GM19328 (cell line): ENCODE measurements around the gene DNAH12.
"Not testable (repeated sequence)": the region's sequence is repeated elsewhere in the genome, so short reads cannot be mapped to it uniquely, and the experiment has no call there.

Experiments used
- ATAC-seq: cut with Tn5 transposase; IDR thresholded peaks from one replicate; pipeline ENCODE4 v1.9.1; 2021; ENCODE audit warnings: mild to moderate bottlenecking, moderate library complexity; ENCODE audit not compliant: unreplicated experiment

DNAH12 gene

GRCh38 chr3:57545636-57546268, 1.6 kb upstream of the DNAH12 start:
- ATAC-seq: no peak

- ATAC-seq: no peak
Observed at GRCh38 chr3:57538465-57538864, 5.7 kb downstream of the DNAH12 start.

DNA sequence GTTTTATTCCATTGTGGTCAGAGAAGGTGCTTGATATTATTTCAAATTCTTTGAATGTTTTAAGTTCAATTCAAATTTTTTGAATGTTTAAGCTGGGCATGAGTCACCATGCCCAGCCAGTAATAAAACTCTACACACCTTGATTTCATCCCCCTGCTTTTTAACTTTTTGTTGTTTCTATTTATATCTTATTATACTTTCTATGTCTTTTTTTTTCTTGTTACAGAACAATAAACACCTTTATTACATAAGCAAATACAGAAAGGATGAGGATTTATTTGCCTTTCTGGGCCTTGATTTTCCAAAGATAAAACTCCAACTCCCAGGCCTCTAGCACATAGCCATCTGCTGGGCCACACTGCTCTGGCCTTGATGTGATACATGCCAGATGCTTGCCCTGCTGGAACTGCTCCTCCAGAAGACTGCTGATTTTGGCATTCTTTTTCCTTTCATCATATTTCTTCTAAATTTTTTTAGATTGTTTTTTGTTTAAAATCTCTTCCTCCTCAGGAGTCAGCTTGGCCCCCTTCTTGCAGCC, 14.0 kb downstream of the DNAH12 start:
- no peak for ATAC-seq

- no peak for ATAC-seq
Observed at GRCh38 chr3:57518276-57518915, 25.7 kb downstream of the DNAH12 start.

DNA sequence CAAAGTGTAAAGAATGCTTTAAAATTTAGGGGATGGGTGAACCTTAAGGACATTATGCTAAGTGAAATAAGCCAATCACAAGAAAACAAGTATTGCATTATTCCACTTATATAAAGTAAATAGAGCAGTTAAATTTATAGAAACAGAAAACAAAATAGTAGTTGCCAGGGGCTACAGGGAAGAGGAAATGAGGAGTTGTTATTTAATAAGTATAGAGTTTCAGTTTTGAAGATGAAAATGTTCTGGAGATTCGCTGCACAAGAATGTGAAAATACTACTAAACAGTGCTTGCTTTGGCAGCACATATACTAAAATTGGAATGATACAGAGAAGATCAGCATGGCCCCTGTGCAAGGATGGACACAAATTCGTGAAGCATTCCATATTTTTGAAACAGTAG, 32.0 kb downstream of the DNAH12 start:
- no peak for ATAC-seq

GRCh38 chr3:57505901-57506300, 38.2 kb downstream of the DNAH12 start:
- ATAC-seq: no peak

DNA sequence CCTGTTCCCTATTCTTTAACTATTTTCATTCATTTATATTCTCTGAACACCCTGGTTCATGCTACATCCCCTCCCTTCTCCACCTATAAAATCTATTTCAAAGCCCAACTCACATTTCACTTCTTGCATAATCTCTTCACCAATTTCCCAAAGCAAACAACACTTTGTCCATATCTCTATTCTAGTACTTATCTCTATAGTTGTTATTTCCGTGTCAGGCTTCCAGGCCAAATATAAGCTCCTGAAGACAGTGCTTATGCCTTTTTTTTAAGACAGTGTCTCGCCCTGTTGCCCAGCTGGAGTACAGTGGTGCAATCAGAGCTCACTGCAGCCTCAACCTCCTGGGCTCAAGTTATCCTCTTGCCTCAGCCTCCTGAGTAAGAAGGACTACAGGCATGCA, 43.6 kb downstream of the DNAH12 start:
- ATAC-seq: no peak

- ATAC-seq: no peak
Observed at GRCh38 chr3:57497904-57498303, 46.2 kb downstream of the DNAH12 start.

DNA sequence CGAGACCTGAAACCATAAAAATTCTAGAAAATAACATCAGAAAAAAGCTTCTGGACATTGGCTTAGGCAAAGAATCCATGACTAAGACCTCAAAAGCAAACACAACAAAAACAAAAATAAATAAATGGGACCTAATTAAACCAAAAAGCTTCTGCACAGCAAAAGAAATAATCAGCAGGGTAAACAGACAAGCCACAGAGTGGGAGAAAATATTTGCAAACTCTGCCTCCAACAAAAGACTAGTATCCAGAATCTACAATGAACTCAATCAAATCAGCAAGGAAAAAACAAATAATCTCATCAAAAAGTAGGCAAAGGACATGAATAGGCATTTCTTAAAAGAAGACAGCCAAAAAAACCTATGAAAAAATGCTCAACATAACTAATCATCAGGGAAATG, 59.6 kb downstream of the DNAH12 start:
- no peak for ATAC-seq

DNA sequence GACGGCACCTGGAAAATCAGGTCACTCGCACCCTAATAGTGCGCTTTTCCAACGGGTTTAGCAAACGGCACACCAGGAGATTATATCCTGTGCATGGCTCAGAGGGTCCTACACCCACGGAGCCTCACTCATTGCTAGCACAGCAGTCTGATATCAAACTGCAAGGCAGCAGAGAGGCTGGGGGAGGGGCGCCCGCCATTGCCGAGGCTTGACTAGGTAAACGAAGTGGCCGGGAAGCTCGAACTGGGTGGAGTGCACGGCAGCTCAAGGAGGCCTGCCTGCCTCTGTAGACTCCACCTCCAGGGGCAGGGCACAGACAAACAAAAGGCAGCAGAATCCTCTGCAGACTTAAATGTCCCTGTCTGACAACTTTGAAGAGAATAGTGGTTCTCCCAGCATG, 67.0 kb downstream of the DNAH12 start:
- not testable (repeated sequence) for ATAC-seq

GRCh38 chr3:57464801-57465200, 79.3 kb downstream of the DNAH12 start:
- no peak for ATAC-seq

- no peak for ATAC-seq
Observed at GRCh38 chr3:57464011-57464410, 80.1 kb downstream of the DNAH12 start.

- no peak for ATAC-seq
Observed at GRCh38 chr3:57451150-57451846, 92.8 kb downstream of the DNAH12 start.

DNA sequence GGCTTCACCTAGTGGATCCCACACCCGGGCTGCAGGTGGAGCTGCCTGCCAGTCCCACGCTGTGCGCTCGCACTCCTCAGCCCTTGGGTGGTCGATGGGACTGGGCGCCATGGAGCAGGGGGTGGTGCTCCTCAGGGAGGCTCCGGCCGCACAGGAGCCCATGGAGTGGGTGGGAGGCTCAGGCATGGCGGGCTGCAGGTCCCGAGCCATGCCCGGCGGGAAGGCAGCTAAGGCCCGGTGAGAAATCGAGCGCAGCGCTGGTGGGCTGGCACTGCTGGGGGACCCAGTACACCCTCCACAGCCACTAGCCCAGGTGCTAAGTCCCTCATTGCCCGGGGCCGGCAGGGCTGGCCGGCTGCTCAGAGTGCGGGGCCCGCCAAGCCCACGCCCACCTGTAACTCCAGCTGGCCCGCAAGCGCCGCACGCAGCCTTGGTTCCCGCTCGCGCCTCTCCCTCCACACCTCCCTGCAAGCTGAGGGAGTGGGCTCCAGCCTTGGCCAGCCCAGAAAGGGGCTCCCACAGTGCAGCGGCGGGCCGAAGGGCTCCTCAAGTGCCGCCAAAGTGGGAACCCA, 94.8 kb downstream of the DNAH12 start:
- ATAC-seq: not testable (repeated sequence)

- ATAC-seq: not testable (repeated sequence)
Observed at GRCh38 chr3:57448489-57448888, 95.7 kb downstream of the DNAH12 start.

DNA sequence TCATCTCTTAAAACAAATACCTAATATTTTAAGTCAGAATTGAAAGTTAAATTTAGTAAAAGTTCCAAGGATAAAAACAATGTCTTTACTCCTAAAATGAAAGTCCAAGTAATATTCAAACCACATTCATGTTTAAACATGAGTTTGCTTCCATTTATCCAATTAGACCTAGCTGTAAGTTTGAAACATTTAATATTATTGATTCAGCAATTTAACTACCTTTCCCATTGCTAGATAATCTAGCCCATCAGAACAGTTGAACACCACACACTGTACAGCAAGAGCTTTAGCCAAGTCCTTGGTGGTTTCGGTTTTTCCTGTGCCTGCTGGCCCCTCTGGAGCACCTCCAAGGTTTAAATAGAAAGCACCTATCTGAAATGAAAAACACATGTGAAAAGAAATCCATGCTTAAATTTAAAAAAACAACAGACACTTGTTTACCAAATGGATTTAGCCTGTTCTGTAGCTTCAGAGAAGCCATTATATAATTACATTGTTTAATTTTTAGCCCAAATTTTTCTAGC, 97.8 kb downstream of the DNAH12 start:
- ATAC-seq: no peak

DNA sequence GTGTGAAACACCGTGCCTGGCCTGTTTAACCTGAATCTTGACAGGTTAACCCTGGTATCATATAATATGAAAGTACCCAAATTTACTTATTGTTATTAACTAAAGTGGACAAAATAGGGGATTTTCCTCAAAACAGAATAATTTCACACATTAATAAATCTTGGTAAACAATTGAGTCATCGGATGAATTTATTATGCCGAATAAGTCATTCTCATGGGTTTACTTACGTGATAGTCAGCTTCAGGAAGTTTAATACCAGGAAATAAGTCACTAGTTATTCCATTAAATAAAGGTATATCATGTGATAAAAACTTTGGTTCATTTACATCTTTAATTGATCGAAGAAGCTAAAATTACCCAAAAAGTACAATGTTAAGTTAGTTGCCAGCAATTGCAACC, 99.7 kb downstream of the DNAH12 start:
- ATAC-seq: no peak

DNA sequence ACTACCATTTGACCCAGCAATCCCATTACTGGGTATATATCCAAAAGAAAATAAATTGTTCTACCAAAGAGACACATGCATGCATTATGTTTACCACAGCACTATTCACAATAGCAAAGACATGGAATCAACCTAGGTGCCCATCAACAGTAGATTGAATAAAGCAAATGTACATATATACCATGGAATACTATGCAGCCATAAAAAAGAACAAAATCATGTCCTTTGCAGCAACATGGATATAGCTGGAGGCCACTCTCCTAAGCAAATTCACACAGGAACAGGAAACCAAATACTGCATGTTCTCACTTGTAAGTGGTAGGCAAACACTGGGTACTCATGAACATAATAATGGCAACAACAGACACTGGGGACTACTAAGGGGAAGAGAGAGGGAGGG, 104.0 kb downstream of the DNAH12 start:
- not testable (repeated sequence) for ATAC-seq

GRCh38 chr3:57438460-57438859, 105.7 kb downstream of the DNAH12 start:
- not testable (repeated sequence) for ATAC-seq

GRCh38 chr3:57436195-57436761, 107.9 kb downstream of the DNAH12 start:
- ATAC-seq: no peak

- ATAC-seq: no peak
Observed at GRCh38 chr3:57434041-57434440, 110.1 kb downstream of the DNAH12 start.
